ENCODE results near the gene GPC1.

DNA sequence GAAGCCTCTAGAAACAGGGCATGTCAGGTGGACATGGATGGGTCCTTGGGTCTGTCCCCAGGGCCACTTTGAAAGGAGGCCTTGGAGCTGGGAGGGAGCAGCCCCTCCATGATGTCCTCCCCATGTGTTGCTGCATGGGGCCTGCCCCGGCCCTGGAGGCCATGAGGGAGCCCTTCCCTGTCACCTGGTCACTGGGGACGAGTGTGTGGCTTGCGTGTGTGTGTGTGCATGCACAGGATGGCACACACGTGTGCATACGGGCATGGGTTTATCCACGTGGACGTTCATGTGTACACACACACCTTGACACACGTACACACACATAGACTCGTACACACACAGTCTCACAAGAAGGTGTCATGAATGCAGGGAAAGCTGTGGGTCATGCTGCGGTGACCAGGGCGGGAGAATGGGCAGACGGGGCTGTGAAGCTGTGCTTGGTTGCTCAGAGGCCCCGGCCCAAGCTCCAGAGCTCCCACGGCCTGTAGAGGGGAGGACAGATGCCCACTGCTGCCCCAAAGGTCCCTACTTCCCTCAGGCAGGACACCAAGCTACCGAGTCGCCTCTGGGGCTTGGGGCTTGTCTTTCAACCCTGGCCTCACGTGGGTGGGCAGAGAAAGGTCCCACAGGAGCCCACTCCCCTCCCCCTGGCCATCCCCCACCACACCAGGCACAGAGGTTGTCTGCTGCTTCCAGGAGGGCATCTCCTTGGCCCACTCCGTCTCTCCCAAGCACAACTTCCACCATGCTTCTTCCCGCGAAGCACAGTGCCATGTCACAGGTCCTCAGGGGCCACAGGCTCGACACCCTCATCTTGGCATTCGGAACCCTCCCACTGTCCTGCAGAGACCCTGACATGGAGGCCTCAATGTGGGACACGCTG lies 42.3 kb upstream of the GPC1 start:
- TF ChIP-seq CTCF (conservative IDR thresholded peaks at IDR 0.05) (no peak), ZFX (IDR thresholded peaks at IDR 0.05) (no peak)

All from C4-2B (cell line).